Keratinocyte (primary cell): ENCODE results near the gene ACTN1. TPM values are rescaled to one million over a fixed set of nuclear protein-coding genes. Genes with fewer than 3 reads are reported as not detected.

Experiments
- DNase-seq: peaks from one replicate; pipeline ENCODE4 v3.0.0-alpha.2; 2011; ENCODE audit warnings: low read depth, missing footprints, low spot score
- FAIRE-seq: peaks from 2 replicates; lab custom pipeline; 2011; peaks lifted over from hg19 to GRCh38; lab: Jason Lieb, UNC
- H2AFZ ChIP-seq: 2 replicates; pipeline ENCODE4 v1.6.0; 2012; ENCODE audit warnings: low read length, control low read depth, inconsistent platforms; ENCODE audit not compliant: control insufficient read depth
- H3K27ac ChIP-seq: 2 replicates; pipeline ENCODE4 v1.5.1; 2011; ENCODE audit warnings: low read length; ENCODE audit not compliant: control insufficient read depth, insufficient read depth
- H3K27me3 ChIP-seq: 3 replicates; pipeline ENCODE4 v1.6.0; 2011; ENCODE audit warnings: low read length; ENCODE audit not compliant: control insufficient read depth, insufficient read depth; ENCODE audit errors: extremely low read depth
- H3K36me3 ChIP-seq, 2 experiments: 2 replicates in 1 of 2; 3 replicates in 1 of 2; pipeline ENCODE4 v1.5.1; 2011; ENCODE audit warnings: low read length in 2 of 2, mild to moderate bottlenecking in 1 of 2; ENCODE audit not compliant: control insufficient read depth in 2 of 2, insufficient read depth in 2 of 2; ENCODE audit errors: extremely low read depth in 1 of 2
- H3K4me1 ChIP-seq: 3 replicates; pipeline ENCODE4 v1.5.1; 2011; ENCODE audit warnings: low read length; ENCODE audit not compliant: control insufficient read depth, insufficient read depth; ENCODE audit errors: extremely low read depth
- H3K4me2 ChIP-seq: 3 replicates; pipeline ENCODE4 v1.6.0; 2011; ENCODE audit warnings: low read depth, low read length; ENCODE audit not compliant: control insufficient read depth, insufficient read depth; ENCODE audit errors: extremely low read depth
- H3K4me3 ChIP-seq, 3 experiments: fragments of 200-600 bp in 1 of 3; sonication (generic) in 1 of 3; 2 replicates in 2 of 3; 3 replicates in 1 of 3; pipeline ENCODE4 v1.5.1; 2011 to 2016; ENCODE audit warnings: low read length in 3 of 3, mild to moderate bottlenecking in 3 of 3, control low read depth in 2 of 3, inconsistent platforms in 1 of 3, low read depth in 1 of 3, mixed read lengths in 1 of 3, mixed run types in 1 of 3, moderate library complexity in 1 of 3; ENCODE audit not compliant: control insufficient read depth in 2 of 3, insufficient read depth in 2 of 3; ENCODE audit errors: extremely low read depth in 1 of 3
- H3K79me2 ChIP-seq: 2 replicates; pipeline ENCODE4 v1.6.0; 2012; ENCODE audit warnings: low read length; ENCODE audit not compliant: control insufficient read depth, insufficient read depth
- H3K9ac ChIP-seq: 3 replicates; pipeline ENCODE4 v1.6.0; 2011; ENCODE audit warnings: low read length; ENCODE audit not compliant: control insufficient read depth, insufficient read depth; ENCODE audit errors: extremely low read depth
- H3K9me1 ChIP-seq: 3 replicates; pipeline ENCODE4 v1.6.0; 2011; ENCODE audit warnings: low read length; ENCODE audit not compliant: control insufficient read depth, insufficient read depth; ENCODE audit errors: extremely low read depth
- H3K9me3 ChIP-seq: 2 replicates; pipeline ENCODE4 v1.5.1; 2012; ENCODE audit warnings: low read depth, low read length; ENCODE audit not compliant: control insufficient read depth
- H4K20me1 ChIP-seq: 3 replicates; pipeline ENCODE4 v1.6.0; 2011; ENCODE audit warnings: low read length; ENCODE audit not compliant: control insufficient read depth, insufficient read depth; ENCODE audit errors: extremely low read depth
- CTCF ChIP-seq, 3 experiments: IDR thresholded peaks in 1 of 3; conservative IDR thresholded peaks in 1 of 3; optimal IDR thresholded peaks in 1 of 3; 2 replicates in 2 of 3; 3 replicates in 1 of 3; pipeline versions ENCODE3 to v1.5.1; 2011; ENCODE audit warnings: low read length in 3 of 3, mild to moderate bottlenecking in 3 of 3, moderate library complexity in 2 of 3, control low read depth in 1 of 3, inconsistent platforms in 1 of 3; ENCODE audit not compliant: insufficient read depth in 2 of 3; ENCODE audit errors: extremely low read depth in 1 of 3
- EZH2 ChIP-seq: IDR thresholded peaks from one replicate; pipeline ENCODE4 v1.6.1; 2012; ENCODE audit warnings: inconsistent platforms, mild to moderate bottlenecking, low read length, moderate library complexity
- dilution Hi-C: fragments of 300-500 bp; cut with MboI; formaldehyde crosslinking; loops from one replicate; pipeline ENCODE4 v1.7.0; 2020; ENCODE audit warnings: low sequenced_read_pairs; ENCODE audit not compliant: extremely low pct_ligation_motif_present
- polyA plus RNA-seq, 5 experiments: library from polyadenylated mRNA; depleted of rRNA in 3 of 5; stranded (reverse) in 3 of 5; stranded (forward) in 1 of 5; unstranded in 1 of 5; fragments of >200 nt; gene quantifications; 1 replicate in 1 of 5; 2 replicates in 3 of 5; 3 replicates in 1 of 5; pipeline versions ENCODE4 v1.2.1 to v1.2.3, GENCODE V29; 2011 to 2012; ENCODE audit warnings: missing spikeins in 2 of 5, low read depth in 1 of 5, low replicate concordance in 1 of 5

The ACTN1 gene
- polyA plus RNA-seq, 1 donor (not counting 4 experiments of a cell fraction or from before 2014, with no cell fraction given), result 558 TPM

- peak overlapping the region; percentile 19 for H3K4me2 ChIP-seq
- dilution Hi-C loops, result no loop called here
- FAIRE-seq (no peak), DNase-seq (no peak)
- no peak overlapping the region for H2AFZ ChIP-seq
- H3K9me3 ChIP-seq, result no peaks in the 10 kb centered on the region
- TF ChIP-seq EZH2 (no peak), CTCF (optimal IDR thresholded peaks at IDR 0.05 in 1 of 3, IDR thresholded peaks at IDR 0.05 in 1 of 3, conservative IDR thresholded peaks at IDR 0.05 in 1 of 3; ENCODE audit: extremely low read depth in 1 of 3, insufficient read depth in 2 of 3, low read length in 3 of 3) (no peak)
- no peaks in the 10 kb centered on the region for H3K27me3 ChIP-seq
- H3K79me2 ChIP-seq, result peaks cover 100% of the 10 kb centered on the region
- peak overlapping the region; percentile 4 for H3K9ac ChIP-seq
- peaks cover 96% of the 10 kb centered on the region for H4K20me1 ChIP-seq
- no peak overlapping the region for H3K4me3 ChIP-seq
- peaks cover 27% of the 10 kb centered on the region for H3K9me1 ChIP-seq
- peaks cover 90% of the 10 kb centered on the region for H3K4me1 ChIP-seq
- no peak overlapping the region for H3K27ac ChIP-seq
- peaks cover 19 to 74% of the 10 kb centered on the region in 2 experiments for H3K36me3 ChIP-seq
Measured at GRCh38 chr14:68966872-68967301, 12.2 kb downstream of the ACTN1 start.

- no peaks in the 10 kb centered on the region for H3K9me3 ChIP-seq
- peaks cover 92% of the 10 kb centered on the region for H4K20me1 ChIP-seq
- peaks cover 26% of the 10 kb centered on the region for H3K9me1 ChIP-seq
- dilution Hi-C loops, result no loop called here
- peaks cover 100% of the 10 kb centered on the region for H3K79me2 ChIP-seq
- no peak overlapping the region for H3K9ac ChIP-seq
- H2AFZ ChIP-seq, result no peak overlapping the region
- peak overlapping the region; percentile 17 for H3K4me2 ChIP-seq
- DNase-seq (no peak), FAIRE-seq (no peak)
- H3K27me3 ChIP-seq, result no peaks in the 10 kb centered on the region
- peaks cover 96% of the 10 kb centered on the region for H3K4me1 ChIP-seq
- no peak overlapping the region for H3K4me3 ChIP-seq
- H3K36me3 ChIP-seq, result peaks cover 19 to 64% of the 10 kb centered on the region in 2 experiments
- TF ChIP-seq EZH2, result no peak
- no peak for TF ChIP-seq CTCF (optimal IDR thresholded peaks at IDR 0.05 in 1 of 3, IDR thresholded peaks at IDR 0.05 in 1 of 3, conservative IDR thresholded peaks at IDR 0.05 in 1 of 3; ENCODE audit: extremely low read depth in 1 of 3, insufficient read depth in 2 of 3, low read length in 3 of 3)
- no peak overlapping the region for H3K27ac ChIP-seq
Measured at GRCh38 chr14:68965261-68965761, 13.8 kb downstream of the ACTN1 start.
